VCaP (cell line): ENCODE results near the gene OLFM2.

ENCODE experiments used
- H3K27ac ChIP-seq: fragments of 450-650 bp; 2 replicates; pipeline ENCODE4 v1.5.1; 2017
- TF ChIP-seq, protein P1 (sequence below): fragments of 450-650 bp; conservative IDR thresholded peaks from 2 replicates; pipeline ENCODE4 v1.5.1; 2017; ENCODE audit warnings: mild to moderate bottlenecking, moderate library complexity

OLFM2 gene

DNA sequence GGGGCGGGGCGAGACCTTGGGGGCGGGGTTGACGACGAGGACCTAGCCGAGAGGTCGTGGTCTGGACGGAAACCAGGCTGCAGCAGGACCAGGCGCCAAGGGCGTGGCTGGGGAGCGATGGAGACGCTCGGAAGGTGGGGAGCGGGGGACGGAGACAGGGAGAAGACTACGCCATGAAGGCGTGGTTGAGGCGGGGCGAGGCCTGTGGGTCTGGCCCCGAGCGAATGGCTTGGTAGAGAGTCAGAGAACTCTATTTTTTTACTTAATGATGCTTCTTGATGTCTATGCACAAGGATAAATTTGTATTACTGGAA, 116.8 kb downstream of the OLFM2 start:
- TF ChIP-seq, protein P1, sequence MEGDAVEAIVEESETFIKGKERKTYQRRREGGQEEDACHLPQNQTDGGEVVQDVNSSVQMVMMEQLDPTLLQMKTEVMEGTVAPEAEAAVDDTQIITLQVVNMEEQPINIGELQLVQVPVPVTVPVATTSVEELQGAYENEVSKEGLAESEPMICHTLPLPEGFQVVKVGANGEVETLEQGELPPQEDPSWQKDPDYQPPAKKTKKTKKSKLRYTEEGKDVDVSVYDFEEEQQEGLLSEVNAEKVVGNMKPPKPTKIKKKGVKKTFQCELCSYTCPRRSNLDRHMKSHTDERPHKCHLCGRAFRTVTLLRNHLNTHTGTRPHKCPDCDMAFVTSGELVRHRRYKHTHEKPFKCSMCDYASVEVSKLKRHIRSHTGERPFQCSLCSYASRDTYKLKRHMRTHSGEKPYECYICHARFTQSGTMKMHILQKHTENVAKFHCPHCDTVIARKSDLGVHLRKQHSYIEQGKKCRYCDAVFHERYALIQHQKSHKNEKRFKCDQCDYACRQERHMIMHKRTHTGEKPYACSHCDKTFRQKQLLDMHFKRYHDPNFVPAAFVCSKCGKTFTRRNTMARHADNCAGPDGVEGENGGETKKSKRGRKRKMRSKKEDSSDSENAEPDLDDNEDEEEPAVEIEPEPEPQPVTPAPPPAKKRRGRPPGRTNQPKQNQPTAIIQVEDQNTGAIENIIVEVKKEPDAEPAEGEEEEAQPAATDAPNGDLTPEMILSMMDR = no peak
- peak overlapping the region; percentile 42; the same call in 1 of the 2 replicates for H3K27ac ChIP-seq

DNA sequence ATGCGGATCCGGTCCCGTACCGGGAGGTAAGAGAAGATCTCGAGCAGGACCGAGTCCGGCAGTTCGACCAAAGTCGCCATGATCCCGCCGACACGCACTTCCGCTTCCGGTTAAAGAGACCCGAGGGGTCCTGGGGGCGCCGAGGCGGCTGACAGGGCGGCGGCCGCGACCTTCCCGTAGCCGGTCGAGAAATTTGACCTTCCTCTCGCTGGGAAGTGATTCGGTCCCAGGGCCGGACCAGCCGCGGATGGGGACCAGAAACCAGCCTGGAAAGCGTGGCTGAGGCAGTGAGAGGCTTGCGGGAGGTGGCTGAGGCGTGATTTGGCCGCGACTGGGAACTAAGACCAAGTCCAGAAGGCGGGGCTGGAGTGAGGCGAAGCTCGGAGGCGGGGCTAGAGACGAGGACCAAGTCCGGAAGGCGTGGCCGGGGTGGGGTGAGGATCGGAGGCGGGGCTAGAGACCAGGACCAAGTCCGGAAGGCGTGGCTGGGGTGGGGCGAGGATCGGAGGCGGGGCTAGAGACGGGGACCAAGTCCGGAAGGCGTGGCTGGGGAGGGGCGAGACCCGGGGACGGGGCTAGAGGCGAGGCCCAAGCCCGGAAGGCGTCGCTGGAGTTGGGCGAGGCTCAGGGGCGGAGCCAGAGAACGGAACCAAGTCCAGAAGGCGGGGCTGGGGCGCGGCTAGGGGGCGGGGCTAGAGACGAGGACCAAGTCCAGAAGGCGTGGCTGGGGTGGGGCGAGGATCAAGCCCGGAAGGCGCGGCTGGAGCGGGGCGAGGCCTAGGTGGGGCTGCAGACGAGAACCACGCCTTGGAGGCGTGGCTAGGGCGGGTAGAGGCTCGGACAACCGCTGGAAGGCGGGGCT, 117.3 kb downstream of the OLFM2 start, which contains the start of gene FBXL12:
Gene FBXL12, minus strand, starts transcription at position 346 of the 862 bp plus-strand sequence. Its CDS starts 266 bp downstream, at position 80.
- peak within 1 kb of the TSS; percentile 81 for H3K27ac ChIP-seq
- TF ChIP-seq, protein P1 = no peak

DNA sequence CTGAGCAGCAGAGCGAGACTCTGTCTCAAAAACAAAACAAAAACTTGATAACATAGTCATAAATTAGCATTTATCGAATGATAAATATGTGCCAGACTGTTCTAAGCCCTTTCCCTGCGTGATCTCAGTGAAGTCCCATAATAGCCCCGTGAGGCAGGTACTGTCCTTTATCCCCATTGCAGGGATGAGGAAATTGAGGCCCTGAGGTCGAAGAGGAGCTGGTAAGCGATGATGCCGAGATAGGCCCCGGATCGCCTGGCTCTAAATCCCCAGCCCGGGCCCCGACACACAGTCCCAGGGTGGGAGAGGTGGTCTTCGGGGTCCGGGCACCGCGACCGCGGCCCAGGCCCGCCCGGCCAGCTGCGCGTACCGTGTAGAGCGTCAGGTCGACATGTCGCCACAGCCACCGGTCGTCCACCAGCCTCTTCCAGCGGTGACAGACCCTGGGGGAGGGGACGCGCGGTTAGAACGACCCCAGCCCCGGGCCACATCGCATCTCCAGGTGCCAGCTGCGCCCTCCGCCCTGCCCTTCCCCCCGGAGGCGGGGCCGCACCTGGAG, 118.1 kb downstream of the OLFM2 start:
- H3K27ac ChIP-seq = peak overlapping the region; percentile 81

DNA sequence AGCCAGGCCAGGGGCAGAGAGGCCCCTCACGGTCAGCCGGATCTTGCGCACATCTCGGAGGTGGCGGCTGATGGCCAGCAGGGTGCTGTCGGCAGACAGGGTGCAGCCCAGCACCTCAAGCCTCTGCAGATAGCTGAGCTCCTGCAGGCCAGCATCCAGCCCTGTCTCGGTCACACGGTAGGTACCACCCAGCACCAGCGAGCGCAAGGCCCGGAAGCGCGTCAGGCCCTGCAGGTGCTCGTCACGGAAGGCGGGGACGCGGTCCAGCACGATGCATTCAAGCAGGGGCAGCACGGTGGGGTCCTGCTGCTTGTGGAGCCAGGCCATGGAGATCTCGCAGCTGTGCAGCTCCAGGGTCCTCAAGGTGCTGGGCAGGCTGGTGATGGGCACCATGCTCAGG, 125.2 kb downstream of the OLFM2 start:
- H3K27ac ChIP-seq = no peak overlapping the region
- TF ChIP-seq, protein P1 = no peak

More for the DNA sequence above, 118.1 kb downstream of the OLFM2 start:
- TF ChIP-seq, protein P1 = no peak

DNA sequence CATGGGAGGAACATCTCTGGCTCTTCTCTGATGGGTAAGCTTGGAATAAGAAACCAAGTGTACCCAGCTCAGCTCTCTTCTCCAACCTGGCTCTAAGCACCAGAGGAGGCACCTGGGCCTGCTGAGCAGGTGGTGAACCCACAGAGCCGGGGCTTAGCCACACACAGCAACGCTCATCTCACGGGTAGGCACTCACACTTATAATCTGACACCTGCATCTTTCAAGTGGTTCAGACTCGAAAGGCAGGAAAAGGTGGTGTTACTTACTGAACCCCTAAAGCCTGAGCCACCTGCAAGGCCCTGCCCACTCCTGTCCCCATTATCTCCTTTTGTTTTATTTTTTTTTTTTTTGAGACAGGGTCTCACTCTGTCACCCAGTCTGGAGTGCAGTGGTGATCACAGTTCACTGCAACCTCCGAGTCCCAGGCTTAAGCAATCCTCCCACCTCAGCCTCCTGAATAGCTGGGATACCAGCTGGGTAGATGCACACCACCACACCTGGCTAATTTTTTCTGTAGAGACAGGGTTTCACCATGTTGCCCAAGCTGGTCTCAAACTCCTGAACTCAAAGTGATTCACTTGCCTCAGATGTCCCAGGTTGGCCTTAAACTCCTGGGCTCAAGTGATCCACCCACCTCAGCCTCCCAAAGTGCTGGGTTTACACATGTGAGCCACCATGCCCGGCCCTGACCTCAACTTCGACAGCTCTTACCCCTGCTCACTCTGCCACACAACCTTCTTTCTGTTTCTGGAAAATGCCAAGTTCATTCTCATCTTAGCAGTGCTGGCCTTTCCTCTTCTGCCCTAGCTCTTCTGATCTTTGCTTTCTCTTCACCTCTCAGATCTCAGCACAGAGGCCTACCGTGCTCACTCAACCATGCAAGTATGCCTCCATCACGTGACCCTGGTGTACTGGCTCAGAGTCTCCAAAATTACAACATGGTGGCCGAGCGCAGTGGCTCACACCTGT, 127.2 kb downstream of the OLFM2 start:
- TF ChIP-seq, protein P1 = no peak
- H3K27ac ChIP-seq = no peak overlapping the region

DNA sequence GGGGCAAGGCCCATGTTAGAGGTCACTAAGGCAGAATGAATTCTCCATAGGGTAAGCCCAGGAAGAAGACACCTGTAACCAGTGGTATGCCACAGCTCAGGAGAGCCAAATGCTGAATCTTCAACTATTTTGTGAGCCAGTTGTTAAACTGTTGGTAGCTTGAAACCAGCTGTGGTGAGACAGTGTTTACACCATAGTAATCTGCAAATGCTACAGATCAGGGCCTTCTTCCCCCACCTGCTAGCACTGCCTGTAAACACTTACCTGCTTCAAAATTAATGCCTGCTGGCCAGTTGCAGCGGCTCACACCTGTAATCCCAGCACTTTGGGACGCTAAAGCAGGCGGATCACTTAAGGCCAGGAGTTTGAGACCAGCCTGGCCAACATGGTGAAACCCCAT, 129.5 kb downstream of the OLFM2 start:
- no peak overlapping the region for H3K27ac ChIP-seq
- TF ChIP-seq, protein P1 = no peak
